ENCODE results near the gene CNTN2.

CNTN2 gene

GRCh38 chr1:205028390-205028789 is 14.6 kb upstream of the CNTN2 start:
- no peak for DNase-seq (ENCODE audit: low spot score)
- POLR2A ChIA-PET (ENCODE audit: low non-redundant PET), result no interaction called here
- CTCF ChIA-PET, result interaction anchor here (0.6 to 3.9 kb wide), 4 partner anchors 11 to 221 kb away, joined by 3 to 14 read pairs (median 4); no protein-coding TSS in a partner anchor
- no peak overlapping the region for H3K27ac ChIP-seq
- no peak for TF ChIP-seq CTCF (conservative IDR thresholded peaks at IDR 0.05; ENCODE audit: low read depth)

GRCh38 chr1:205028924-205029323 is 14.1 kb upstream of the CNTN2 start:
- H3K27ac ChIP-seq, result no peak overlapping the region
- ChIA-PET POLR2A (ENCODE audit: low non-redundant PET) (no interaction called here), CTCF (interaction anchor here (0.6 to 3.9 kb wide), 4 partner anchors 12 to 222 kb away, joined by 3 to 14 read pairs (median 4); no protein-coding TSS in a partner anchor)
- no peak for DNase-seq (ENCODE audit: low spot score)
- TF ChIP-seq CTCF (conservative IDR thresholded peaks at IDR 0.05; ENCODE audit: low read depth), result no peak

GRCh38 chr1:205030241-205030640 is 12.8 kb upstream of the CNTN2 start:
- ChIA-PET CTCF (no interaction called here), POLR2A (ENCODE audit: low non-redundant PET) (no interaction called here)
- TF ChIP-seq CTCF (conservative IDR thresholded peaks at IDR 0.05; ENCODE audit: low read depth), result no peak
- H3K27ac ChIP-seq, result no peak overlapping the region
- no peak for DNase-seq (ENCODE audit: low spot score)

GRCh38 chr1:205030896-205031295 is 12.1 kb upstream of the CNTN2 start:
- CTCF ChIA-PET, result interaction anchor here (1.1 to 5.4 kb wide), 2 partner anchors 31 to 42 kb away, joined by 3 to 15 read pairs; no protein-coding TSS in a partner anchor
- no peak overlapping the region for H3K27ac ChIP-seq
- POLR2A ChIA-PET (ENCODE audit: low non-redundant PET), result no interaction called here
- TF ChIP-seq CTCF (conservative IDR thresholded peaks at IDR 0.05; ENCODE audit: low read depth), result no peak
- no peak for DNase-seq (ENCODE audit: low spot score)

GRCh38 chr1:205032508-205032907 is 10.5 kb upstream of the CNTN2 start:
- ChIA-PET CTCF (interaction anchor here (0.6 to 5.4 kb wide), 3 partner anchors 29 to 426 kb away, joined by 3 to 15 read pairs (median 5); no protein-coding TSS in a partner anchor), POLR2A (ENCODE audit: low non-redundant PET) (no interaction called here)
- H3K27ac ChIP-seq, result no peak overlapping the region
- TF ChIP-seq CTCF (conservative IDR thresholded peaks at IDR 0.05; ENCODE audit: low read depth), result no peak
- DNase-seq (ENCODE audit: low spot score), result no peak

GRCh38 chr1:205037539-205037938 is 5.5 kb upstream of the CNTN2 start:
- DNase-seq (ENCODE audit: low spot score), result no peak
- ChIA-PET POLR2A (ENCODE audit: low non-redundant PET) (no interaction called here), CTCF (no interaction called here)
- H3K27ac ChIP-seq, result no peak overlapping the region
- no peak for TF ChIP-seq CTCF (conservative IDR thresholded peaks at IDR 0.05; ENCODE audit: low read depth)

All from RWPE1 (cell line).